Nephron (organoid): ENCODE measurements around the gene PPARD.

Experiments used
- H3K27ac Mint-ChIP-seq, 3 experiments: 2 replicates each; pipeline ENCODE4 v1.8.0; 2020; ENCODE audit warnings: mixed read lengths in 3 of 3, mild to moderate bottlenecking in 2 of 3, moderate library complexity in 1 of 3
- H3K27me3 Mint-ChIP-seq: 2 replicates; pipeline ENCODE4 v1.8.0; 2021; ENCODE audit warnings: low read depth, mild to moderate bottlenecking, moderate library complexity, mixed read lengths
- H3K36me3 Mint-ChIP-seq: 2 replicates; pipeline ENCODE4 v1.8.0; 2020; ENCODE audit warnings: low read depth, mixed read lengths
- H3K4me1 Mint-ChIP-seq: 2 replicates; pipeline ENCODE4 v1.8.0; 2020; ENCODE audit warnings: mixed read lengths
- H3K4me3 Mint-ChIP-seq, 3 experiments: 2 replicates each; pipeline ENCODE4 v1.8.0; 2020; ENCODE audit warnings: mild to moderate bottlenecking in 3 of 3, mixed read lengths in 3 of 3, moderate library complexity in 2 of 3
- H3K9me3 Mint-ChIP-seq: 2 replicates; pipeline ENCODE4 v1.8.0; 2020; ENCODE audit warnings: mixed read lengths
- TF ChIP-seq, protein P1 (sequence below), 3 experiments: fragments of 200-600 bp; sonication (generic); IDR thresholded peaks; one replicate each; pipeline ENCODE4 v1.5.0; 2021; ENCODE audit warnings: antibody characterized with exemption in 3 of 3; ENCODE audit not compliant: unreplicated experiment in 3 of 3

The PPARD gene

DNA sequence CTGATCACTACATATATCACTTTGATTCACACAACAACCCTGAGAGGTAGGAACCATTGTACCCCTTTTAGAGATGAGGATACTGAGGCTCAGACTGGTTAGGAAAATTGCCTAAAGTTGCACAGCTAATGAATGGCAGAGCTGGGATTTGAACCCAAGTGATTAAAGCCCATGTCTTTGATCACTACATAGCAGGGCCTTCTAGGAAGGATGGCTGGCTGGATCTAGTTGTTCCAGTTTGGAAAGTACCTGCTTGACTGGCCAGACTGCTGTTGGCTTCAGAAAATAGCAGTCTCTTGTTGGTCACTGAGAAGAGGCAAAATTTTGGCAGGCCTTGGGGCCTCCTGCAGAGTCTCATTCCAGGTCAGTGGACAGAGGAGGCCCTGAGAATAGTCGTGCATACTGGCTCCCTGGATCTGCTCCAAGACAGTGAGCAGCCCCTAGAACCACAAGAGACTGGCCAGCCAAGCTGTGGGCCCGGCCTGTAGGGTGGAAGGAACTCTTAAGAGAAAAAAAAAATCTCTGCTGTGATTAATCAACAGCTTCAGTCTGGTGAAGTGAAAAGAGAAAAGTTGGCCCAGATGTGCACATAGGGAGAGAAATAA, 17.5 kb downstream of the PPARD start:
- TF ChIP-seq, protein P1, sequence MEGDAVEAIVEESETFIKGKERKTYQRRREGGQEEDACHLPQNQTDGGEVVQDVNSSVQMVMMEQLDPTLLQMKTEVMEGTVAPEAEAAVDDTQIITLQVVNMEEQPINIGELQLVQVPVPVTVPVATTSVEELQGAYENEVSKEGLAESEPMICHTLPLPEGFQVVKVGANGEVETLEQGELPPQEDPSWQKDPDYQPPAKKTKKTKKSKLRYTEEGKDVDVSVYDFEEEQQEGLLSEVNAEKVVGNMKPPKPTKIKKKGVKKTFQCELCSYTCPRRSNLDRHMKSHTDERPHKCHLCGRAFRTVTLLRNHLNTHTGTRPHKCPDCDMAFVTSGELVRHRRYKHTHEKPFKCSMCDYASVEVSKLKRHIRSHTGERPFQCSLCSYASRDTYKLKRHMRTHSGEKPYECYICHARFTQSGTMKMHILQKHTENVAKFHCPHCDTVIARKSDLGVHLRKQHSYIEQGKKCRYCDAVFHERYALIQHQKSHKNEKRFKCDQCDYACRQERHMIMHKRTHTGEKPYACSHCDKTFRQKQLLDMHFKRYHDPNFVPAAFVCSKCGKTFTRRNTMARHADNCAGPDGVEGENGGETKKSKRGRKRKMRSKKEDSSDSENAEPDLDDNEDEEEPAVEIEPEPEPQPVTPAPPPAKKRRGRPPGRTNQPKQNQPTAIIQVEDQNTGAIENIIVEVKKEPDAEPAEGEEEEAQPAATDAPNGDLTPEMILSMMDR (IDR thresholded peaks at IDR 0.05; ENCODE audit: unreplicated experiment in 3 of 3), result no peak
- H3K36me3 Mint-ChIP-seq, result peaks cover 18% of the 10 kb centered on the region
- no peak overlapping the region for H3K4me3 Mint-ChIP-seq
- peaks cover 70% of the 10 kb centered on the region for H3K4me1 Mint-ChIP-seq
- H3K27ac Mint-ChIP-seq, result peak overlapping the region; percentile 62 to 90 (median 89)
- H3K9me3 Mint-ChIP-seq, result no peaks in the 10 kb centered on the region
- H3K27me3 Mint-ChIP-seq, result no peaks in the 10 kb centered on the region

DNA sequence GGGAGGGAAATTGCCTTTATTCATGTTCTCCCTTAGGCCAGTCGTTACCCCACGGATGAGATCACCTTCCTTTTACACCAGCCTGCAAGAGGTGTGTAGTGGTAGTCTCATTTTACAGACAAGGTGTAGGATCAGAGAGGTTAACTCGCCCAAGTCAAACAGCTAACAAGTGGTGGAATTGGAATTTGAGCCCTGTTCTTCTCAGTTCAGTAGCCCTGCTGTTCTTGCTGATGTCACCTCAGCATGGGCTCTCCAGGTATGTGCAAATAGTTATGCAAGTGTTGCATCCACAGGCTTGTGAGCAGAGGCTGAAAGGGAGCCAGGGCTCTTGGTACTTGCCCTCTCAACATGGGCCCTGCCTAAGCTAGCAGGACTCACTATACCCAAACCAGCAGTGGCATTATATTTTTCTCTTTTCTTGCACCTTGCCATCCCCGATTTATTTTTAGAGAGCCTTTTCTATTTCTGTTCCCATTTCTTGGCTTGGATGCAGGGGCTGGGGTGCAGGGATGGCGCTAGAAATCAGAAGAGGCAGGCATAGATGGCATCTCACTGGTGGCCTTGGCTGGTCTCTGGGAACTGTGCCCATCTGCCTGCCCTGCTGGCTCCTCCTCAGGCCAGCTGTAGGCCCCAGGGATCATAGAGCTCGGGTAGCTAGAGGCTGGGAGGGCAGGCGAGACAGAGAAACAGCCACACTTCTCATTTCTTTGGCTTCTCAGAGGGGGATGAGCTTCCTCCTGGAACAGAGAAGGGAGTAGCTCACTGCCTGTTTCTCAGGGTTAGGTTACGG, 18.2 kb downstream of the PPARD start:
- peaks cover 15% of the 10 kb centered on the region for H3K36me3 Mint-ChIP-seq
- no peak overlapping the region for H3K4me3 Mint-ChIP-seq
- H3K27ac Mint-ChIP-seq, result peak overlapping the region; percentile 62 to 90 (median 89)
- H3K9me3 Mint-ChIP-seq, result no peaks in the 10 kb centered on the region
- TF ChIP-seq, protein P1 (IDR thresholded peaks at IDR 0.05; ENCODE audit: unreplicated experiment in 3 of 3), result no peak
- peaks cover 70% of the 10 kb centered on the region for H3K4me1 Mint-ChIP-seq
- H3K27me3 Mint-ChIP-seq, result no peaks in the 10 kb centered on the region

DNA sequence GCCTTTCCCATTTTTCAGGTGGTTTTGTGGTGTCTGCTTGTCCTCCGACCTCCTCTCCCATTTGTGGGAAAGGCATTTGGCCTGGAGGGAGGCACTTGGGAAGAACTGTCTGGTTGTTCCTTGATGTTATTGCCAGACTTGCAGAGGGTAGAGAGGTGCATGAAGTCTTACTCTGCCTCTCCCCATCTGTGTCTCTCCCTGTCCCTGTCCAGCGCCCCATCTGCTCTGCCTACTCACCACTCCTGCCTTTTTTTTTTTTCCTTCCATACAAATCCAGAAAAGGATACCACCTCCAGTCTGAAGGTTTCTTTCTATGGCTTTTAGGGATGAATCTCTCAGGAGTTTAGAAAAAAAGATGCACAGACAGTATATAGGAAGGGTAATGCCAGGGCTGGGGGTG, 19.8 kb downstream of the PPARD start:
- H3K4me1 Mint-ChIP-seq, result peaks cover 69% of the 10 kb centered on the region
- no peak overlapping the region for H3K4me3 Mint-ChIP-seq
- peaks cover 13% of the 10 kb centered on the region for H3K36me3 Mint-ChIP-seq
- peak overlapping the region; percentile 56 to 89 (median 85) for H3K27ac Mint-ChIP-seq
- TF ChIP-seq, protein P1 (IDR thresholded peaks at IDR 0.05; ENCODE audit: unreplicated experiment in 3 of 3), result no peak
- H3K9me3 Mint-ChIP-seq, result no peaks in the 10 kb centered on the region
- H3K27me3 Mint-ChIP-seq, result no peaks in the 10 kb centered on the region

DNA sequence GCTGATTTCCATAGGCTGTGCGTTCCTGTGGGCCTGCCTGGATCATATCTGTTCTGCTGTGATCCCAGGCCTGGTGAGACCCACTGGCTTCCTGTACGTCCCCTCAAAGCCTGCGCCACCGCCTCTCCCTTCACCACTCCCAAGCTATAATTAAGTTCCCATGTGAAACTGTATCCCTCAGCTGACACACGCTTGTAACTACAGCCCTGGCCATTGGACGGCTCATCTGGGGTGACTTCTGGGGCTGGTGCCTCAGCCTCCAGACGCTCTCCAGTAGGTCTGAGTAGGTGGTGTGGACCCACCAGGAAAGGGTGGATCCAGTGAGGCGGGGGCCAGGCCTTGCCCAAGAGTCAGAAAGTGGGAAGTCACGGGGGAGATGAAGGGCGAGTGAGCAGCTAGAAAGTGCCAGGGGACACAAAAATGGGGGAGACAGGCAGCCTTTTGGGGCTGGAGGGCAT, 21.0 kb downstream of the PPARD start:
- H3K27me3 Mint-ChIP-seq, result no peaks in the 10 kb centered on the region
- no peaks in the 10 kb centered on the region for H3K9me3 Mint-ChIP-seq
- H3K27ac Mint-ChIP-seq, result peak overlapping the region; percentile 56 to 89 (median 85)
- peaks cover 63% of the 10 kb centered on the region for H3K4me1 Mint-ChIP-seq
- TF ChIP-seq, protein P1 (IDR thresholded peaks at IDR 0.05; ENCODE audit: unreplicated experiment in 3 of 3), result no peak
- peak overlapping the region; percentile 4 to 57 (median 40) for H3K4me3 Mint-ChIP-seq
- H3K36me3 Mint-ChIP-seq, result peaks cover 13% of the 10 kb centered on the region

DNA sequence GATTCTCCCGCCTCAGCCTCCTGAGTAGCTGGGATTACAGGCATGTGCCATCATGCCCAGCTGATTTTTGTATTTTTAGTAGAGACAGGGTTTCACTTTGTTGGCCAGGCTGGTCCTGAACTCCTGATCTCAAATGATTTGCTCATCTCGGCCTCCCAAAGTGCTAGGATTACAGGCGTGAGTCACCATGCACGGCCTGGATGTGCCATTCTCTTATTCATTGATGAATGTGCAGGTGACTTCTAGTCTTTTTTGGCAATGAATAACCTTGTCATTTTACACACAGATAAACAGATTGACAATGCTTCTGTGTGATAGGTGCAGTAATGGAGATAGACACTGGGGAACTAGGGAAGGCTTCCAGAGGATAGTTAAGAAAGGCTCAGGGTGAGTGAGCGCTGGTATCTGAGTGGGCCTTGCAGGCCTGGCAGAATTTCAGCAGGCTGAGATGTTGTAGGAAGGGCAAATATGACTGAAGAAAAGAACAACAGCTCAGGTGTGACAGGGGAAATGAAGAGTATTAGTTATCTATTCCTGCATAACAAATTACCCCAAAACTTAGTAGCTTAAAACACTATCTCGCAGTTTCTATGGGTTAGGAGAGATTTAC, 23.3 kb downstream of the PPARD start:
- H3K4me1 Mint-ChIP-seq, result peaks cover 47% of the 10 kb centered on the region
- H3K9me3 Mint-ChIP-seq, result no peaks in the 10 kb centered on the region
- peaks cover 13% of the 10 kb centered on the region for H3K36me3 Mint-ChIP-seq
- no peaks in the 10 kb centered on the region for H3K27me3 Mint-ChIP-seq
- H3K27ac Mint-ChIP-seq, result peak overlapping the region in 2 of 3 experiments; percentile 3 to 29
- H3K4me3 Mint-ChIP-seq, result no peak overlapping the region
- TF ChIP-seq, protein P1 (IDR thresholded peaks at IDR 0.05; ENCODE audit: unreplicated experiment in 3 of 3), result no peak
